Breast epithelium (tissue), 3 donors: ENCODE results near the gene RALGAPA1.

ENCODE experiments used
- POLR2A ChIP-seq: fragments of 450-650 bp; IDR thresholded peaks from one replicate; pipeline ENCODE4 v1.6.1; 2016; ENCODE audit warnings: antibody characterized with exemption, mild to moderate bottlenecking, moderate library complexity
- POLR2AphosphoS5 ChIP-seq, 3 donors: sonication (generic); formaldehyde crosslinking; IDR thresholded peaks; one replicate each; pipeline ENCODE4 v1.6.1; 2017; ENCODE audit warnings: antibody characterized with exemption in 3 of 3
- TF ChIP-seq, protein P1 (sequence below), 3 donors: fragments of 450-650 bp; IDR thresholded peaks; one replicate each; pipeline ENCODE4 v1.5.1; 2016 to 2017; ENCODE audit warnings: antibody characterized with exemption in 3 of 3, mild to moderate bottlenecking in 3 of 3, moderate library complexity in 3 of 3

GRCh38 chr14:35506927-35507326 lies 302.2 kb downstream of the RALGAPA1 start:
- TF ChIP-seq, protein P1, sequence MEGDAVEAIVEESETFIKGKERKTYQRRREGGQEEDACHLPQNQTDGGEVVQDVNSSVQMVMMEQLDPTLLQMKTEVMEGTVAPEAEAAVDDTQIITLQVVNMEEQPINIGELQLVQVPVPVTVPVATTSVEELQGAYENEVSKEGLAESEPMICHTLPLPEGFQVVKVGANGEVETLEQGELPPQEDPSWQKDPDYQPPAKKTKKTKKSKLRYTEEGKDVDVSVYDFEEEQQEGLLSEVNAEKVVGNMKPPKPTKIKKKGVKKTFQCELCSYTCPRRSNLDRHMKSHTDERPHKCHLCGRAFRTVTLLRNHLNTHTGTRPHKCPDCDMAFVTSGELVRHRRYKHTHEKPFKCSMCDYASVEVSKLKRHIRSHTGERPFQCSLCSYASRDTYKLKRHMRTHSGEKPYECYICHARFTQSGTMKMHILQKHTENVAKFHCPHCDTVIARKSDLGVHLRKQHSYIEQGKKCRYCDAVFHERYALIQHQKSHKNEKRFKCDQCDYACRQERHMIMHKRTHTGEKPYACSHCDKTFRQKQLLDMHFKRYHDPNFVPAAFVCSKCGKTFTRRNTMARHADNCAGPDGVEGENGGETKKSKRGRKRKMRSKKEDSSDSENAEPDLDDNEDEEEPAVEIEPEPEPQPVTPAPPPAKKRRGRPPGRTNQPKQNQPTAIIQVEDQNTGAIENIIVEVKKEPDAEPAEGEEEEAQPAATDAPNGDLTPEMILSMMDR (IDR thresholded peaks at IDR 0.05) = no peak
- TF ChIP-seq POLR2AphosphoS5 (IDR thresholded peaks at IDR 0.05) = no peak
- TF ChIP-seq POLR2A = no peak
